Endodermal cell (in vitro differentiated cells): ENCODE measurements around the gene HPCAL1. TPM values are rescaled to one million over a fixed set of nuclear protein-coding genes. Genes with fewer than 3 reads are reported as not detected.

ENCODE experiments used
- DNase-seq: peaks from one replicate; pipeline ENCODE4 v3.0.0-alpha.2; 2017
- H3K27ac ChIP-seq: 2 replicates; pipeline ENCODE4 v1.5.1; 2013; ENCODE audit warnings: mild to moderate bottlenecking, low read depth, low read length, moderate library complexity
- H3K27me3 ChIP-seq: 2 replicates; pipeline ENCODE4 v1.6.1; 2013; ENCODE audit warnings: mild to moderate bottlenecking, low read length, moderate library complexity; ENCODE audit not compliant: insufficient read depth, control insufficient read depth, poor library complexity, severe bottlenecking
- H3K36me3 ChIP-seq: 2 replicates; pipeline ENCODE4 v1.7.0; 2013; ENCODE audit warnings: mild to moderate bottlenecking, low read length, moderate library complexity; ENCODE audit not compliant: control insufficient read depth, insufficient read depth
- H3K4me1 ChIP-seq: one replicate; pipeline ENCODE4 v1.7.0; 2013; ENCODE audit warnings: low read length; ENCODE audit not compliant: control insufficient read depth, insufficient read depth
- H3K4me3 ChIP-seq: 2 replicates; pipeline ENCODE4 v1.5.1; 2013; ENCODE audit warnings: mild to moderate bottlenecking, low read length, moderate library complexity
- H3K9ac ChIP-seq: 2 replicates; pipeline ENCODE4 v1.6.1; 2013; ENCODE audit warnings: mild to moderate bottlenecking, low read length, moderate library complexity; ENCODE audit not compliant: poor library complexity, severe bottlenecking; ENCODE audit errors: extremely low read depth
- H3K9me3 ChIP-seq: 2 replicates; pipeline ENCODE4 v1.6.1; 2013; ENCODE audit warnings: mild to moderate bottlenecking, low read length, moderate library complexity; ENCODE audit not compliant: control insufficient read depth
- H3K27ac Mint-ChIP-seq: 2 replicates; pipeline ENCODE4 v1.8.0; 2020; ENCODE audit warnings: mixed read lengths
- H3K27me3 Mint-ChIP-seq: 2 replicates; pipeline ENCODE4 v1.8.0; 2021; ENCODE audit warnings: mild to moderate bottlenecking, mixed read lengths; ENCODE audit not compliant: insufficient read depth
- H3K36me3 Mint-ChIP-seq: 2 replicates; pipeline ENCODE4 v1.8.0; 2020; ENCODE audit warnings: low read depth, mixed read lengths
- H3K4me1 Mint-ChIP-seq: 2 replicates; pipeline ENCODE4 v1.8.0; 2020; ENCODE audit warnings: mixed read lengths
- H3K4me3 Mint-ChIP-seq: 2 replicates; pipeline ENCODE4 v1.8.0; 2020; ENCODE audit warnings: mild to moderate bottlenecking, moderate library complexity, mixed read lengths
- H3K9me3 Mint-ChIP-seq: 2 replicates; pipeline ENCODE4 v1.8.0; 2020; ENCODE audit warnings: mild to moderate bottlenecking, mixed read lengths
- WGBS, 2 experiments: methylation state at CpG; one replicate each; pipeline versions ENCODE4 v1.1.5 to v1.1.7; 2013; ENCODE audit warnings: missing lambda C conversion rate in 2 of 2, mixed read lengths in 1 of 2; ENCODE audit not compliant: insufficient coverage in 1 of 2, insufficient read length in 1 of 2; 5-methylcytosine and 5-hydroxymethylcytosine counted together
- total RNA-seq, 2 donors: library from RNA; stranded (reverse); fragmentation: NEBNext Ultra II Directional in 1 of 2; extraction: Animal tissue kit (Norgen Biotek cat#: 25700) in 1 of 2; gene quantifications; 2 replicates in 1 of 2; 3 replicates in 1 of 2; pipeline ENCODE4 v1.2.1, GENCODE V29; 2021
- TF ChIP-seq, protein P1 (sequence below): fragments of 200-600 bp; sonication (generic); conservative IDR thresholded peaks from 2 replicates; pipeline ENCODE4 v1.5.0; 2021; ENCODE audit warnings: antibody characterized with exemption, mild to moderate bottlenecking

The HPCAL1 gene
- total RNA-seq, 2 donors from 2014 or later, result 6.8 to 8.1 TPM

DNA sequence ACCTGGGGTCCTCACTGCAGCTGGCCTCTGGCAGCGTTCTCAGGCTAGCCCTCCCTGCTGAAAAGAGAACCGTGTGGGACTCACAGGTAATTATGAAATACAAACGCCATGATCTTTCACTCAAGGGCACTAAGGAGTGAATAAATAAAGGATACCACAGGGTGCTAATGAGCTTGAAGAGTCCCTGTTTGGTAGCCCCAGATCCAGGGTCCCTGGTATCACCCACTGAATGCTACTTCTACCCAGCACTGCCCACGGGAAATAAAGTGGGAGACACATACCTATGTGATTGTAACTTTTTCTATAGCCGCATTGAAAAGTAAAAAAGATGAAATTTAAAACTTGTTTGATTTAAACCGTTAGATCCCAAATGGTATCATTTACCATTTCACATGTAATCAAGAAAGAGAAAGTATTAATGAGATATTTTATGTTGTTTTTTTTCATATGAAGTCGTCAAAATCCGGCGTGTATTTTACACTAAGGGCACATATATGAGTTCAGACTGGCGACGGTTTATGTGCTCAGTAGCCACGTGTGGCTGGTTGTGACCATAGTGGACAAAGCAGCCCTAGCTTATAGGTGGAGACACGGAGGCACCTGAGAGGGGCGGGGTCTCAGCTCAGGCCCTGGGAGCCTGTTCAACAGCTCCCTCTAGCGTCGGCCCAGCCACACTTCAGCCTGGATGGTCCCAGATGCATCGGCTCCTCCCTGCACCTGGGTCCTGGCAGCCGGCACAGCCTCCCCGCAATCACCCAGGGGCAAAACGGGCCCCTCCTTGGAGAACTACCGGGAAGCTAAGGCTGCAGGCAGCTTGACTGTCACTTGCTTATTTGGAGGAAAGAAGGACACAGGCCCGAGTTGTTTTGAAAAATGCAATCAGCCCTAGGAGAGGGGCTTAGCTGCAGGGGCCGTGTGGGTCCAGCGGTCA, 106.2 kb downstream of the HPCAL1 start:
- Histone ChIP-seq H3K4me1 (no peaks in the 10 kb centered on the region), H3K9me3 (no peaks in the 10 kb centered on the region), H3K9ac (no peak overlapping the region), H3K27me3 (no peaks in the 10 kb centered on the region), H3K4me3 (no peak overlapping the region), H3K36me3 (no peaks in the 10 kb centered on the region), H3K27ac (no peak overlapping the region)
- peak; percentile 97 for DNase-seq
- H3K27me3 Mint-ChIP-seq, result peaks cover 5% of the 10 kb centered on the region
- WGBS, 2 experiments, result 16 to 29% methylated on average over 11 to 22 of the region's 24 CpGs
- H3K4me1 Mint-ChIP-seq, result peaks cover 21% of the 10 kb centered on the region
- H3K9me3 Mint-ChIP-seq, result no peaks in the 10 kb centered on the region
- peak overlapping the region; percentile 69 for H3K27ac Mint-ChIP-seq
- no peaks in the 10 kb centered on the region for H3K36me3 Mint-ChIP-seq
- TF ChIP-seq, protein P1, sequence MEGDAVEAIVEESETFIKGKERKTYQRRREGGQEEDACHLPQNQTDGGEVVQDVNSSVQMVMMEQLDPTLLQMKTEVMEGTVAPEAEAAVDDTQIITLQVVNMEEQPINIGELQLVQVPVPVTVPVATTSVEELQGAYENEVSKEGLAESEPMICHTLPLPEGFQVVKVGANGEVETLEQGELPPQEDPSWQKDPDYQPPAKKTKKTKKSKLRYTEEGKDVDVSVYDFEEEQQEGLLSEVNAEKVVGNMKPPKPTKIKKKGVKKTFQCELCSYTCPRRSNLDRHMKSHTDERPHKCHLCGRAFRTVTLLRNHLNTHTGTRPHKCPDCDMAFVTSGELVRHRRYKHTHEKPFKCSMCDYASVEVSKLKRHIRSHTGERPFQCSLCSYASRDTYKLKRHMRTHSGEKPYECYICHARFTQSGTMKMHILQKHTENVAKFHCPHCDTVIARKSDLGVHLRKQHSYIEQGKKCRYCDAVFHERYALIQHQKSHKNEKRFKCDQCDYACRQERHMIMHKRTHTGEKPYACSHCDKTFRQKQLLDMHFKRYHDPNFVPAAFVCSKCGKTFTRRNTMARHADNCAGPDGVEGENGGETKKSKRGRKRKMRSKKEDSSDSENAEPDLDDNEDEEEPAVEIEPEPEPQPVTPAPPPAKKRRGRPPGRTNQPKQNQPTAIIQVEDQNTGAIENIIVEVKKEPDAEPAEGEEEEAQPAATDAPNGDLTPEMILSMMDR, result peak; percentile 97
- peak overlapping the region; percentile 12 for H3K4me3 Mint-ChIP-seq

DNA sequence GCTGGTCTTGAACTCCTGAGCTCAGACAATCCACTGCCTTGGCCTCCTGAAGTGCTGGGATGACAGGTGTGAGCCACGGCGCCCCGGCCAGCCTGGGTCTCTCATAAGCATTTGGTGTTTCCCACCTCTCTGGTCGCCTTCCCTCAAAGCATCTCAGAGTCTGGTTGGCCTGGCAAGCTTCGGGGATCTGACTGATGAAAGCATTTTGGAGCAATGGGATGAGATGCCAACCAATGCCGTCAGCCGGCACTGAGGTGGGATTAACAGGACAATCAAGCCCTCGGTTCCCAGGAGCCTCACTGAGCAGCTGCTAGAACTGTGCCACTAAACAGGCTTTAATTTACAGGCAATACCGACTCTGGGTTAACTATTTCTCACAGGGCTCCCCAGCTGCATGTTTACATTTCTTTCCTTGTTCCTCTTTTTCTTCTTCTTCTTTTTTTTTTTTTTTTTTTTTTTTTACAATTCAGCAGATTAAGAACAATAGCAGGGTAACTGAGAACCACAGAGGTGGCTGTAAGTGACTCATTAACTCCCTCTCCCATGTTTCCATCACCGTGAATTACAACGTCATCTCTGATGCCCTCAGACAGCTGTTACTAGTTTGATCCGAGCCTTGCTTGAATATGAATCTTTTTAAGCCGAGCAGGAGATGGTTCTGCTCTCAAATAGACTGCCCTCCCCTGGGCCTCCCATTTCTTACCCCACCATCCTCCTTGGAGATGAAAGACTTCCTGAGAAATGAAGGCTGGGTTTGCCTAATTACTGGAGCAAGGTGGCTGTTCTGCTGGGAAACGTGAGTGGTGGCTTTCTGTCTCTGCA, 107.5 kb downstream of the HPCAL1 start:
- no peaks in the 10 kb centered on the region for H3K4me1 ChIP-seq
- no peaks in the 10 kb centered on the region for H3K36me3 ChIP-seq
- TF ChIP-seq, protein P1, result no peak
- H3K27me3 Mint-ChIP-seq, result peaks cover 5% of the 10 kb centered on the region
- 86 to 94% methylated on average over 13 to 14 of the region's 14 CpGs for WGBS, 2 experiments
- no peak overlapping the region for H3K27ac ChIP-seq
- H3K4me3 ChIP-seq, result no peak overlapping the region
- H3K9me3 ChIP-seq, result no peaks in the 10 kb centered on the region
- no peaks in the 10 kb centered on the region for H3K9me3 Mint-ChIP-seq
- H3K36me3 Mint-ChIP-seq, result no peaks in the 10 kb centered on the region
- no peak overlapping the region for H3K27ac Mint-ChIP-seq
- no peak overlapping the region for H3K4me3 Mint-ChIP-seq
- H3K4me1 Mint-ChIP-seq, result peaks cover 21% of the 10 kb centered on the region
- no peak for DNase-seq
- no peaks in the 10 kb centered on the region for H3K27me3 ChIP-seq
- no peak overlapping the region for H3K9ac ChIP-seq

GRCh38 chr2:10410823-10411437, 108.2 kb downstream of the HPCAL1 start:
- Mint-ChIP-seq H3K27ac (no peak overlapping the region), H3K27me3 (peaks cover 5% of the 10 kb centered on the region), H3K4me1 (peaks cover 21% of the 10 kb centered on the region), H3K9me3 (no peaks in the 10 kb centered on the region), H3K4me3 (no peak overlapping the region), H3K36me3 (no peaks in the 10 kb centered on the region)
- no peaks in the 10 kb centered on the region for H3K36me3 ChIP-seq
- no peak overlapping the region for H3K9ac ChIP-seq
- DNase-seq, result no peak
- no peak overlapping the region for H3K27ac ChIP-seq
- no peak overlapping the region for H3K4me3 ChIP-seq
- H3K9me3 ChIP-seq, result no peaks in the 10 kb centered on the region
- no peaks in the 10 kb centered on the region for H3K27me3 ChIP-seq
- no peaks in the 10 kb centered on the region for H3K4me1 ChIP-seq
- TF ChIP-seq, protein P1, result no peak
- 83 to 89% methylated on average over 12 to 13 of the region's 13 CpGs for WGBS, 2 experiments
